GM19043 (cell line): Measurements from ENCODE around the gene ATXN7L1.
A peak's percentile ranks its signal among the peaks of the same experiment; 100 is the strongest.
"Not testable (repeated sequence)": the region's sequence is repeated elsewhere in the genome, so short reads cannot be mapped to it uniquely, and the experiment has no call there.

Experiments used
- ATAC-seq: cut with Tn5 transposase; IDR thresholded peaks from one replicate; pipeline ENCODE4 v1.9.1; 2021; ENCODE audit warnings: low read depth; ENCODE audit not compliant: unreplicated experiment

The ATXN7L1 gene

DNA sequence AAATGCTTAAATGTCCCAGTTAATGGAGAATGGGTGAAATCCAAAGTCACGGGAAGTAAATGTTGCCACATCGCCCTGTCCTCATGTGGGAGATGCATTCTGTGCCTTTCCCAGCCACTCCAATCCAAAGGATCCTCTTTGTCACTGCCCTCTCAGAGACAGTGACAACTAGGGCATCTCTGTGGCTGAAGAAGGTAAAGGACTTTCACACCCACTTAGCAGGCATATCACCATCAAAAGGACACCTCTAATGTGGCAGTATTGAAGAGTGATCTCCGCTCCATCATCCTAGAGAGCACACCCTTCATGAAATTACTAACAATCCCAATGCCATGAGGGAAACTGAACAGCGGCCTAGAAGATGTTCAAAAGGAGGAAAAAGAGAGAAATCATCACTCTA is 13.6 kb downstream of the ATXN7L1 start:
- no peak for ATAC-seq

DNA sequence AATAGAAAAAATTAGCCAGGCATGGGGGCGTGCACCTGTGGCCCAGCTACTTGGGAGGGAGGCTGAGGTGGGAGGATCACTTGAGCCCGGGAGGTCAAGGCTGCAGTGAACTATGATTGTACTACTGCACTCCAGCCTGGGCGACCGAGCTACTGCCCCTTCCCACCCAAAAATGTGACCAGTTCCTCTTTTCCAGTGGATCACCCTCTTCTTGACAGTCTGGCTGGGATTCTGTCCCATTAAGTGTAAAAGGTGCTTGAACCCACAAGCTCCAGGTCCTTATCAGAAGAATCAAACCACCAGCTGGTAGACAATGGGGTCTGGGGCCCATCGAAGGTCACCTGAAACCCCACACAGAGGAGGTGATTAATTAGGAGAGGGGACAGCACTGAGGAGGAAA is 14.1 kb downstream of the ATXN7L1 start:
- no peak for ATAC-seq

DNA sequence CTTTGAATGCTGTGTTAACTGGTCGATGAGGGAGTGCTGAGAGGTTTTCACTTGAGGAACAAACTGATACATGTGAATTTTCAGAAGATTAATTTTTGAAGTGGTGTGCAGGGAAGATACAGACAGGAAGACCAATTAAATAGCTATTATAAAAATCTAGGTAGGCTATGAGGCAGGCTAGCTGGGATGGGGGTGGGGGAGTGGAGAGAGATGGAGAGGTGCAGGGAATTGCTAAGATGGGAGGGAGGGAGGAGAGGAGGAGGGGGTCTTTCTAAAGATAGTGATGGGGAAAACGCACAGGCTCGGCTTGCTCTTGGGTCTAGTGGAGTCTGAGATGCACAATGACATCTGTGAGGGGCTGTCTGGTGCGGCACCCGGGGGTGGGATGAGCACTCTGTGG is 15.2 kb downstream of the ATXN7L1 start:
- no peak for ATAC-seq

DNA sequence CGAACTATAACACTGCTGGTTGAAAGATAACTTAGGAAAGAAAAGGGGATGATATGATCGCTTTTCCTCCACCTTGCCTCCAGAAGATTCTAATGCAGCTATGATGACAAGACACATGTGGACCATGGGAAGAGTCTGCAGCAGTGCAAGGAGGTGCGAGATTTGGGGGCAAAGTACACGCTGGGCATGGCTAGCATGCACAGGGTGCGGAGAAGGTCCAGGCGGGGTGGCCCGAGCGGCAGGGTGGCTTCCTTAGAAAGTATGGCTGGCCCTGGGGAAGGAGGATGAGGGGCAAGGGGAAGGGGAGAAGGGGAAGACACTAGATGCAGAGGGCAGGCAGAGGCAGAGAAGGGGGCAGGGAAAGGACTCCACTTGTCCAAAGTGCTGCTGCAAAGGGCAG is 15.6 kb downstream of the ATXN7L1 start:
- no peak for ATAC-seq

DNA sequence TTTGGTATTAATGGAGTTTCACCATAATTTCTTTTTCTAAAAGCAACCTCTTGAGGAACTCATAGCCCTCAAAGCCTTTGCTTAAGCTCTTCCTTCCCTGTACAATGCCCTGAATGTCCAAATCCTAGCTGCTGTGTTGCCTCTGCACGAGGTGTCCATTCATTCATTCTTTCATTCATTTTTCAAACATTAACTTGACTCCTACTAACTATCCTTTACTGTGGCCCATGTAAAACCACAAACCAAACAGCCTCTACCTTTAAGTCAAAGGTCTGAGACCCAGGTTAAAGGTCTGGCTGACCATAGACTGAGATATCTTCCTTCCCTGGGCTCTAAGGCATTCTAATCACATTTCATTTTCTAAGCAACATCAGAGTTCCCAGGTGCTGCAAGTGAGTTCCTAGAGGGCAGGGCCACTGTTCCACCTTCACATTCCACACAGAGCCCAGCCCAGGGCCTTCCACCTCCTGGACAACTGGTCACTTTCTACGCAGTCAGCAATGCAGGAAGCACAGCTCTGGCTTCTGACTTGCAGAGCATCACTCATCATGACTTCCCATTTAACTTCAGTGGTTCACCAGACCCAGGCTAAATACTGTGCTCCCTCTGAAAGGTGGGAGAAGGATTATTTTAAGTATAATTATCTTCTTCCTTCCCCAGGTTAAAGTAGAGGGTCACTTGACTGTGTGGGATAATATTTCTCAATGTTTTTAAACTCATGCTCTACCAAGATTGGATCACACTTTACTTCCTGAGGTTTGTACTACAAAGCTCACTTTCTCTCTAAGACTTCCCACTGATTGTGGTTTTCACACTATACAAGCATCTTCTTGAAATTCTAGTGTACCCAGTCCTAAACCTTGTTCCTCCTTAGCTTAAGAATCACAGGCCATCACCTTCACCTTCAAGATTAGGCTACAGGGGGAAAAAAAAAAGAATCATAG is 19.1 kb downstream of the ATXN7L1 start:
- no peak for ATAC-seq

DNA sequence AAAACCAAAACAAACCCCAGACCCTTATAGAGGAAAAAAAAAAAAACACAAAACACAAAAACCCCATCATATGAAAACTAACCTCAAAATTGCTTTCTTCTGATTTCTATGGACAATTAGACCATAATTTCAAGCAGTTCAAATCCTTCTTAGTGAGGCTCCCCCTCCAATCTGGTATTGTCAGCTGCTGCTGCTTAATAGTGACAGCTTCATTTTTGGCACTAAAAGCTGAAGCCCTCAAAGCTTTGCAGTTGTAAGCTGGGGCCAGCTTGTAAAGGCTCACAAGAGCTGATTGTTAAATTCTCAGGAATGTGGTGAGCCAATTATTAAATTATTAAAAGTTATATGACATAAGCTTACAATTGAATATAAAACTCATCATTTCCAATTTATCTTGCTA is 21.9 kb downstream of the ATXN7L1 start:
- ATAC-seq, result no peak

DNA sequence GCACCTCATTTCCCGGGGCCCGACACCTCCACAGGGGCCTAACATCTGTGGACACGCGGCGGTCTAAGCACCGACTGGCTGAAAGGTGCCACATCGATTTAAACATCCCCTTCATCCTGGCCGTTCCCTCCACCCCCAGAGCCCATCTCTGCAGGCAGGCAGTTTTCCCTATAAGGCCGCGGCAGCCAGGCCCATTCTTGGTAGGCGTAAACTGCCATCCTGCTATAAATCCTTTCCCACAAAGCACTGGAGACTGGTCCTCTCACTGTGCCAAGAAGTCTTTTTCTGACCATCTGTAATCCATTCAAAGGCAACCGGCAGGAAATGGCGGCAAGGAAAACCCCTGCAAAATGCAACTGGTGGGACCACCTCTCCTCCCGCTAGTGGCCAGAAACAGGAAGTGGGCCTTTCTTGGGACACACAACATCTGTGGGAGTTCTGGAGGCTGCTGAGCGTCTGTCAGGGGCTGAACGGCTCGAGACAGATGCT is 22.4 kb downstream of the ATXN7L1 start:
- ATAC-seq, result no peak

DNA sequence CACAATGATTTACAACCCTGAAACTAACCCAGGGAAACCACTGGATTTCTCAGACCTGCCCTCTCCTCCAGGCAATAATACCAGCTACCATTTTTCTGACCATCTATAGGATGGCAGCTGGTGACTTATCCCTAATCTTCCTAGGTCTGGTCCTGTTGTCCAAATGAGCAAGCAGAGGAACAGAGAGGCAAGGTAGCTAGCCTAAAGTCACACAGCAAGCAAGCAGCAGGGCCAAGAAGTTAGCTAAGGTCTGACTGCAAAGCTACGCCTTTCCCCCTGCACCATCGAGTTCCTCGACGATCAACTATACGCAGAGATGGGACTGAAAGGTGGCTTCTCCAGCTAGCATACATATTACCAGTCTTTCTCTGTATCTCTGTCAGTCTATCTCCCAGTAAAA is 25.3 kb downstream of the ATXN7L1 start:
- ATAC-seq, result no peak

DNA sequence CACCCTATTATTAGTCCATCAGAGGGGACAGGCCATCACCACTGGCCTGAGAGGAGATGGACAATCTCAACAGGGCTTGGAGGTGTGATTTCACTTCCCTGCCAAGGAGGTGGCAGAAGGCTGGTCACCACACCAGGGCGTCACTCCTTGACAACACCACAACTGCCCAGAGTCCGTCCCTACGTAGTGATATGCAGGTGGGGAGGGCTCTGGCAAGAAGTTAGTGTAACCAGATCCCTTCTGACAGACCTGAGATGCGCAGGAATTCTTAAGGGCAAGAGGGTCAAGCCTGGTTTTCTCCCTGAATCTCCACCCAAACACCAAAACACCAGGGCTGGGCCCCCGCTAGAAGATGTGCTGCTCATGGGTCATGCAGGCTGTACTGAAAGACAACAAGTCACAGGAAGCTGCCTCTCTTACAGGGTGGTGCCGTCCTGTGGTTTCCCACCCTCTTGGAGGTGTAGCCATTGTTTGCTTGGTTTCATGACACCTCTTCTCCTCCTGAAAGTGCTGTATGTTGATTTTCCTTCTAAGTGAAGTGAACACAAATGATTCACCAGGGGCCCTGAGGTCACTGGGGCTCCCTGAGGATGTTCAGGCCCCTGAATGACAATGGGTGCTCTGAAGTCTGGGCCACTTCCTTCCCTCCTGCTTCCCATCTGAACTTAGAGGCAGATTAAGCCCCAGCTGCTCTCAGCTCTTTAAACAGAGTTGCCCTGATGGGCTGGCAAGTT is 27.1 kb downstream of the ATXN7L1 start:
- ATAC-seq, result peak; percentile 78

DNA sequence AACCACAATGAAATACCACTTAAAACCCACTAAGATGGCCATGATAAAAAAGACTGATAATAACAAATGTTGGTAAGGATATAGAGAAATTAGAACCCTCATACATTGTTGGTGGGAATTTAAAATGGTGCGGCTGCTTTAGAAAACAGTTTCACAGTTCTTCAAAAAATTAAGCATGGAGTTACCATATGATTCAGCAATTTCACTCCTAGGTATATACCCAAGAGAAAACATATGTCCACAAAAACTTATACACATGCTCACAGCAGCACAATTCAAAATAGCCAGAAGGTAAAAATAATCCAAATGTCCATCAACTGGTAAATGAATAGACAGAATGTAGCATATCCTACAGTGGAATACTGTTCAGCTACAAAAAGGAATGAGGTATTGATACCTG is 30.0 kb downstream of the ATXN7L1 start:
- no peak for ATAC-seq

DNA sequence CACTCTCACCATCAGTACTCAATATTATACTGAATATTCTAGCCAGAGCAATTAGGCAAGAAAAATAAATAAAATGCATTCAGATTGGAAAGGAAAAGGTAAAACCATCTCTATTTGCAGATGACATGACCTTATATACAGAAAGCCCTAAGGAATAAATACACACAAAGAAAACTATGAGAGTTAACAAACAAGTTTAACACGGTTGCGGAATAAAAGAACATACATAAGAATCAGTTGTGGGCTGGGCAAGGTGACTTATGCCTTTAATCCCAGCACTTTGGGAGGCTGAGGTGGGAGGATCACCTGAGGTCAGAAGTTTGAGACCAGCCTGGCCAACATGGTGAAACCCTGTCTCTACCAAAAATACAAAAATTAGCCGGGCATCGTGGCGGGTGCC is 31.7 kb downstream of the ATXN7L1 start:
- ATAC-seq, result not testable (repeated sequence)

DNA sequence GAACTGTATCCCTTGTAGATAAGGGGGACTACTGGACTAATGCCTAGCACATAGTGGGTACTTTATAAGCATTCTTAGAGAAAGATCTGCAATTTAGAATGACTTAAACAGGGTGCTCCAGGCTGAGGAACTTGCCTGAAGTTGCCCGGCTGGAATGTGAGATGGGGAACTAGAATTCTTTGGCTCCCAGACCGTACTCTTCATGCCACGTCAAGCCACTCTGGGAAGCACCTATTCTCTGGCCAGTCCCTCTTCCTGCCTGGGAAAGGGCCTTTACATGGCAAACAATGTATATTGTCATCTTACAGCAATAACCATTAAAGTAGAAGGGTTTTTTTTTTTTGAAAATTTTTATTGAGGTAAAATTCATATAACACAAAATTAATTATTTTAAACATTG is 34.5 kb downstream of the ATXN7L1 start:
- ATAC-seq, result no peak

DNA sequence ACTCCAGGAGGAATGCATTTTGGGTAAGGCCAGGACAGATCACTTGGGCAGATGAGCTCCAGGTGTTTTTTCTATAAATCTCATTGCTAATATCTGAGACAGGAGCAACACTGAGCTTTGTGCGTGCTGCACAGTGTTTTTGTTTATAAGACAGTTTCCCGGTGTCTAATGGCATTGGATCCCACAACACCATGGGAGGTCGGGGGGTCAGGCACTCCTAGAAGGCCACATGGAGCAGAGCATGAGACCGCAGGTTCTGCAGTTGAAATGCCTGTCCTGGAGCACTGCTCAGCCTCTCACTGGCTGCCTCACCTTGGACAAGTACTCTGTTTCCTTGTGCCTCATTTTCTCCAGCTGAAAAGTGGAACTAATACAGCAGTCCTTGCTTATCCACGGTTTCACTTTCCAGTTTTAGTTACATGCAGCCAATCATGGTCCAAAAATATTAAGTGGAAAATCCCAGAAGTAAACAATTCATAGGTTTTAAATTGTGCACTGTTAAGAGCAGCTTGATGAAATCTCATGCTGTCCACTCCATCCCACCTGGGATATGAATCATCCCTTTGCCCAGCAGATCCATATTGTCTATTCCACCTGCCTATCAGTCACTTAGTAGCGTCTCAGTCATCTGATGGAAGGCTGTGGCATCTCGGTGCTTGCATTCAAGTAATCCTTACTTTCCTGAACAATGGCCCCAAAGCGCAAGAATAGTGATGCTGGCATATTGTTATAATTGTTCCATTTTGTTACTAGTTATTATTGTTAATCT is 35.2 kb downstream of the ATXN7L1 start:
- ATAC-seq, result no peak

DNA sequence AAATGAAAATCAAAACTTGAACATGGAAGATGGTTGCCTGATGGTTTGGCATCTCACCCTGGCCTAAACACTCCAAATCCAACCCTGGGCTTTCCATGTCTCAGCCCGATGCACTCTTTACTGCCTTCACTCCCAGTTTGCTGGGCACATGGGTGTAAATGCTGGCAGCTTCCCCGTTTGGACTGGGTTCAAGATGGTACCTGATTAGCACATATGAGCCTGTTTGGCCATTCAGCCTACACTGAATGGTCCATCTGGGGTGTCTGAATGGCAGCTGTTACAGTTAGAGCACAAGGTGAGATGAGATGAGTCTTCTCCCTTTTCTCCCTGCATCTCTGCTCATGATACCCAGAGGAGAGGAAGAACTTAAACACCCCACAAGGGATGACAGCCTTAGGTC is 37.1 kb downstream of the ATXN7L1 start:
- no peak for ATAC-seq

DNA sequence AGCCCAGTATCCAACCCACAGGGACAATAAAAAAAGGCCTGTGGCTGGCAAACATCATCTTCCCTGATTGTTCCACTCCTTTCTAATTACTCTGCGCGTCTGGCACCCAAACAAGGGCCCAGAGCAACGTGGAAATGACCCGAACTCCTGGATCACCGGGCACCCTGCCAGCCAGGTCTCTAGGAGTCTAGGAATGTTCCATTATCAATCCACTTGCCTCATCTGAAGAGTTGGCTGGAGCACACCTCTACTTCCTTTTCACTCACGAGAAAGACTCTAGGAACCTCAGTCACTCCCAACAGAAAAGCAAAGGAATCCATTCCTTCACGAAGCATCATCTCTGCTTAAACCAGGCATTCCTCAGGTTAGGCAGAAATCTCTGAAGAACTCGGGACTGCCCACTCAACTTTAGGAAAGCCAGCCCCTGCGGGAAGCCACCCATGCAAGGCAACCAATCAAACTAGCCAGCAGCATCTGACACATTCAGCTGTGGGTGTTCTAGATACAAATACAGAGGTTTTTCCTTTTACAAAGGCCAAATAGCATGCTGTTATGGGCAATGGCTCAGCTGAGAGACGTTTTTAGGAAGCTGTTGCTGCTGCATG is 37.7 kb downstream of the ATXN7L1 start:
- ATAC-seq, result no peak

DNA sequence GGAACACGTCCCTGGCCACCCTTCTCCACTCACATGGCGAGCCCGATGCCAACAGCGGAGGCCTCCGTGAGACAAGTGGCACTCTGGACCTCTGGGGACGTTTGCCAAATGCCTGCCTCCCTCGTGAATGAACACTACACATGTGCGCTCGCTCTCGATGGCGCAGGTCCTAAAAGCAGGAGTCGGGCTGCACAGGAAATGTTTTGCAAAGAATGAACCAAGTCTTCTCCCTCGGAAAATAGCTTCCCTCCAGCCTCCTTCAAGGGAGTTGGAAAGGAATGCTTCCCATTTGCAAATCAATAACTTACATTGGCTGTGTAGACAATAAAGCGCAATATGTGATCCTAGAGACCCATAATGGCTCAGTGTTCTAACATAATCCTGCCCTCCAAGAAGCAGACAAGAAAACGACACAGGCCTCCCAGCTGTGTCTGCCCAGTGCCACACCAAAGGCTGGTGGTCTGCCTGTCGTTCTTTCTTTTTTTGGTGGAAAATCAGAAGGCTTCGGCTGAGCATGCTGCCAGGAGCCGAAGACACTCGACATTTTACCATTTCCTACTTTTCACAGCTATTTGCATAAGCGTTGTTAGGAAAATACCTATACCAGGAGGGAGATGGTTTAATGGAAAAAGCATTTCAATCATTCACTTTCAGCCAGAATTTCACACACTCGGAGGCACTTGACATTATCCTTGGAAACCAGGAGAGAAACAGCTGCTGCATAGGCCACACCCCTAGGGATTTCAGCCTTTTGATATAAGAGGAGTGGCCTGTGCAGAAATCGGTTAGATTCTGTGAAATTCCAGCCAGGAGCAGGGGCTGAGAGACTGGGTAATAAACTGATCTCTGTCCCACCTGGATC is 38.4 kb downstream of the ATXN7L1 start:
- no peak for ATAC-seq

DNA sequence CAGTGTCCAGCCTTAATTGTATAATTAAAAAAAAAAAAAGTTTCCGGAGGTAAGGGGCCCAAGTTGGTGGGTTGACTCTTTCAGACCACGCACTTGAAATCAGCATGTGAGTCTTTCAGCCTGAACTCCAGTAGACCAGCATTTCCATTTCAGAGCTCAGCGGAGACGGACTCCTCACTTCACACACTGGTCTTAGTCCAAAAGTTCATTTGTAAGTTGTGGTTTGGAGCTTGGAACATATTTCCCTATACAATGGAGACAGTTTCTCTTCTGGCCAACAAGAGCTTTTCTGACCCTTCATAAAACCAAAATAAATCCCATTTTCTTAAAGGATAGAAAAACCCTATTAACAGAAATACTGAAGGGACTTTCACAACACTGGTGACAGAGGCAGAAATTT is 41.0 kb downstream of the ATXN7L1 start:
- no peak for ATAC-seq

DNA sequence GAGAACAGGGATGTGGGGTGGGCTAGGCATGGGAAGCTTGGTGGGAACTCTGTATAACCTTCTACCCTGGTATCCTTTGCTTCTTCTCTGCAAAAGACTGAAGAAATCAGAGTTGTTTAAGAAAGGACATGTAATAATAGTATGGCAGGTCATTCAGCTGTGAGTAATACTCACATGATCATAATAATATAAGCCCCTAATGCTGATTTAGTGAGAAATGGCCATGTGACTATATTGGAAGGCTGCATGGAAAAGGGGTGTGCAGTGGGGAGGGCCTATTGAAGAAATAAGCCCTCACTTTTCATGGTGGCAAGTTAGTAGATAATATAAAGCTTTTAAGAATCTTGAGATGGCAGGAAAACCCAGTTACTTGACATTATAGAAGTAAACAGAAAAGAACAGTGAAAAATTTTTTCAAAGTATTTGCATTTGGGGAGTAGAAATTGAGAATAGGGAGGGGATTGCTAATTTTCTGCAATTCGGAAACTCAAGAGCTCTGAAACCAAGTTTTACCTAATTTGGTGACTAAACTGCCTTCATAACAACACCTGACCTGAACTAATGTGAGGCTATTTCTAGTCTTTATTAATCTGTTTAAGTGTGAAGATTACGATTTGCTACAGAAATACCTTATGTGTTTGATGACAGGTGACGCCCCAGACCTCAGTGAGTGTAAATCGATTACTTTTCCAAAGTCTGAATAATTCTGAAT is 44.4 kb downstream of the ATXN7L1 start:
- no peak for ATAC-seq

DNA sequence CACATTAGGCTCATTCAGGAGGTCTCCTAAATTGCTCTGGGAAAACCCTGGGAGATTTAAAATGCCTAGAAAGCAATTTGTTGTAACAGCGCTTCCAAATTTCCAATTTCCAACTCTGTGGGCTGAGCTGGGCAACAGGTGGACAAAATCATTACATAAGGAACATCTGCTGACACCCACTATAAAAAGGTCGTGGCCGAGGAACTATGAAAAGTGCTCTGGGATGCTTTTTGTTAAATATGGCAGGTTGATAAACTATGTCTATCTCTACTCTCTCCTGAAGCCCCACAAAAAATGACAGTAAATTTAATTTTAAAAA is 45.1 kb downstream of the ATXN7L1 start:
- ATAC-seq, result no peak
